HCT116 (cell line): Measurements from ENCODE around the gene ZFTA. TPM values are rescaled to one million over a fixed set of nuclear protein-coding genes. Genes with fewer than 3 reads are reported as not detected.
A peak's percentile ranks its signal among the peaks of the same experiment; 100 is the strongest.

Source experiments
- ATF3 ChIP-seq: IDR thresholded peaks from 2 replicates; pipeline ENCODE4 v1.6.1; 2012
- CBX3 ChIP-seq: IDR thresholded peaks from 2 replicates; pipeline ENCODE4 v1.6.1; 2012; ENCODE audit warnings: low read depth
- ELF1 ChIP-seq: IDR thresholded peaks from 2 replicates; pipeline ENCODE4 v1.6.1; 2012; ENCODE audit warnings: low read depth, borderline replicate concordance
- EZH2 ChIP-seq: fragments of 200-600 bp; sonication (generic); IDR thresholded peaks from 2 replicates; pipeline ENCODE4 v1.6.1; 2017; ENCODE audit warnings: antibody characterized with exemption, mixed run types
- EZH2phosphoT487 ChIP-seq: fragments of 200-600 bp; IDR thresholded peaks from 2 replicates; pipeline ENCODE4 v1.6.1; 2018; ENCODE audit warnings: antibody characterized with exemption, borderline replicate concordance
- JUND ChIP-seq: IDR thresholded peaks from 2 replicates; pipeline ENCODE4 v1.6.1; 2012
- MAX ChIP-seq: IDR thresholded peaks from 2 replicates; pipeline ENCODE4 v1.6.1; 2012
- POLR2AphosphoS5 ChIP-seq: IDR thresholded peaks from 2 replicates; pipeline ENCODE4 v1.6.1; 2011; ENCODE audit warnings: mild to moderate bottlenecking, low read depth, low read length, moderate library complexity
- REST ChIP-seq: IDR thresholded peaks from 2 replicates; pipeline ENCODE4 v1.6.1; 2012; ENCODE audit warnings: low read depth
- SP1 ChIP-seq: IDR thresholded peaks from 2 replicates; pipeline ENCODE4 v1.6.1; 2012; ENCODE audit warnings: low read depth
- SRF ChIP-seq: IDR thresholded peaks from 2 replicates; pipeline ENCODE4 v1.6.1; 2012; ENCODE audit warnings: low read depth
- YY1 ChIP-seq: IDR thresholded peaks from 2 replicates; pipeline ENCODE4 v1.6.1; 2011; ENCODE audit warnings: low read length, low read depth, moderate library complexity, mild to moderate bottlenecking; ENCODE audit not compliant: insufficient replicate concordance; ENCODE audit errors: extremely low read depth
- ZFX ChIP-seq: fragments of 450-650 bp; IDR thresholded peaks from 2 replicates; pipeline ENCODE4 v1.6.1; 2017
- ZNF274 ChIP-seq: fragments of 200-500 bp; sonication (Bioruptor generic); IDR thresholded peaks from 2 replicates; pipeline ENCODE4 v1.6.1; 2014; ENCODE audit warnings: mild to moderate bottlenecking, low read depth, low read length, inconsistent platforms
- total RNA-seq: library from RNA; stranded (reverse); gene quantifications from one replicate; pipeline ENCODE4 v1.2.1, GENCODE V29; 2021; ENCODE audit not compliant: unreplicated experiment

ZFTA gene
- total RNA-seq, 1 experiment from 2014 or later: 14.7 TPM

DNA sequence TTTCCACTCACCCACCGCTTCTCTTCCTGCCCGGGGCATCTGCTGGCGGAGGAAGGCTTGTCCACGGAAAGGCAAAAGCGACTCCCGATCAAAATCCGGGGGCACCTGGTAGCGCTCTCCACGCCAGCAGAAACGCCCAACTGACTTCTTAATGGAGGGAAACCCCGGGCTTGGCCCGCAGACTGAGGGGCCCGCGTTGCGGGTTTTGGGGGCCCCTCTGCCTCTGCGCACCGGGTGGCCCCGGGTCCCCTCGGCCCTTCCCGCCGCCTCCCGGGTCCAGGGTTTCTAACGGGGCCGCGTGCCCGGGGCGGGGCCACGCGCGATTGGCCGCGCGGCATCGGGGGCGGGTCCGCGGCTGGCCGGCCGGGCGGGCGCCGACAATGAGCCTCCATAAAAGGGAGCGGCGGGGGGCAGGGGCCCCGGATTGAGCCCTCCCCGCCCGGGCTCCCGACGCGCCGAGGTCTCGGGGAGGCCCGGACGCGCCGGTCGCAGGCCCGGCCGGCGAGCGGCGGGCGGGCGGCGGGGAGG lies 44.5 kb upstream of the ZFTA start, which contains the start of gene SPINDOC (continued):
- no peak for TF ChIP-seq JUND
- TF ChIP-seq ZNF274: no peak
- TF ChIP-seq ELF1: no peak
- no peak for TF ChIP-seq ZFX
- TF ChIP-seq EZH2phosphoT487: no peak
- no peak for TF ChIP-seq CBX3
- peak; percentile 57 for TF ChIP-seq MAX
- peak; percentile 70 for TF ChIP-seq POLR2AphosphoS5
- no peak for TF ChIP-seq REST
- no peak for TF ChIP-seq SP1
- no peak for TF ChIP-seq YY1
- TF ChIP-seq EZH2: no peak
- no peak for TF ChIP-seq ATF3
- 0 out of 2 replicates have a peak, but pooled peaks have one; percentile 30 for TF ChIP-seq SRF
- TF ChIP-seq, all 23 proteins: peak for 4
